ENCODE measurements around the gene DIP2B.
"Not testable (repeated sequence)": the region's sequence is repeated elsewhere in the genome, so short reads cannot be mapped to it uniquely, and the experiment has no call there.

Gene DIP2B

DNA sequence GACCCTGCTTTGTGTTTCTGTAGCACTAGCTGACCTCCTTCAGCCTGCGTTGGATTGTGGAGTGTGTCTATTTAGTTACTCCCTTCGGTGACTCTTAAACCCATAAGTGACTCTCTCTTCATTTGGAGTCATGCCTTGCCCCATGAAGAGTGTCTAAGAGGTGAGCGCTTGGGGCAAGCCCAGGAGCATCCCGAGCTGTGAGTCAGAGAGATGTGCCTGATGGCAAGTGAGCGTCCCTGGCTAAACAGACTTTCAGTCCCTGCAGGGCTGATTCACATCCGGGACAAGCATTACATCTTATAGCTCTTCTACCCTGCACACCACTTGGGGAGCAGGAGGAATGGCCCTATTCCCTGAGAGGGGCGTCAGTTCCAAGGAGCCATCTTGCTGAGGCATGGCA is 234.8 kb downstream of the DIP2B start:
- no peak for FAIRE-seq

DNA sequence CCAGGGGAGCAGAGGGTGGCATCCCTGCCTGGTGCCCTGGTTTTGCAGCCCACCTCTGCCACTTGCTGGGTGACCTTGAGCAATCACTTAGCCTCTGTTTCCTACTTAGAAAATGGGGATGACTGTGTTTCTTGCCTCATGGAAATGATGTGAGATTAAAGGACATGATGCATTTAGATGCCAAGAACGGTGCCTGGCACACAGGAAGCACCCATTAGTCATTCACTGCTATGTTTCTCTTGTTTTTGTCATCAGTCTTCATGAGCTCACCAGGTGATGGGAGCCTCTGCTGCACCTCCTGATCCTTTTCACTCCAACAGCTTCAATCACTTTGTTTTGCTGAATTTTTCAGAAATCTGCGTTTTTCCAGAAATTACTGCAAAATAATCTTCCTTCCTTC is 235.5 kb downstream of the DIP2B start:
- FAIRE-seq, result no peak

DNA sequence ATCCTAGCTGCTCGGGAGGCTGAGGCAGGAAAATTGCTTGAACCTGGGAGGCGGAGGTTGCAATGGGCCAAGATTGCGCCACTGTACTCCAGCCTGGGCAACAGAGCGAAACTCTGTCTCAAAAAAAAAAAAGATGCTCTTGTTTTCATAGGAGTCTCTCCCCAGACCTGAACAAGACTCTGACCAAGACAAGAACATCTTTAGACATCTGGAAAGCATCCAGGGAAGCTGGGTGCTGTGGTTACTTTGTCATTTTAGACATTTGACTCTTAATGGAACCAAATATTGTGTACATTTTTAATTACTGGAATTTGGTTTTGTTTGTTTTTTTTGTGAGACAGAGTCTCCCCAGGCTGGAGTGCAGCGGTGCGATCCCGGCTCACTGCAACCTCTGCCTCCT is 238.0 kb downstream of the DIP2B start:
- FAIRE-seq, result no peak

DNA sequence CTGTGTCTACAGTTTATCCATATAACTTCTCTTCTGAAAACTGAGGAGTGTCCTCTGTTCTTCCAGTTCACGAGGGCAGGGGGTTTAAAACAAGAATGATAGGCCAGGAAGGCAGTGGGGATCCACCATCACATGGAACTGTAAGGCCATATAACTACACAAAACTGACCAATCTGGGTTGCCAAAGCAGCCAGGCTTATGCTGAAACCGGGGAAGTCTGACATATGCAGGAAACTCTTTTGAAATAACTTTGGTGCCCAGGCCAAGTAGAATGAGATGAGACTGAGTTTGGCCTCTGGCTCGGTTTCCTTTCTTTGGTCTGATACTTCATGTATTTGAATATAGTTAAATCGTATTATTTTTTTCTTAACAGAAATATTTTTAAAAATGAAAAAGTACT is 241.1 kb downstream of the DIP2B start:
- FAIRE-seq, result no peak

DNA sequence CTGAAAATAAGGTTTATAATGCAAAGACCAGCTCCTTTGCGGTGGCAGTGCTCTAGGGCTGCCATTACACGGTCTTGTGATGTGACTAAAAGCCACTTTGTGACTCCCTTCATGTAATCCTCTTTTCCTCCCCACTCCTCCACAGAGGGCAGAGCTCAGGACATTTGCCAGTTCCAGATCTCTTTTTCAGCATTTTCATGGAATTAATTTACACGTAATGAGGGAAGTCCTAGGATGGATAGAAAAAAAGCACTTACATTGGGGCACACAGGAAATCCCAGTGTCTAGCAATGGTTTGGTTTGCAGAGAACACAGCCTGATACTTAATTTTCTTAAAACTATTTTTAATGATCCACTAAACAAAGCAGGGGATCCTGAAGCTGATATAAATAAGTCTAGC is 241.6 kb downstream of the DIP2B start:
- FAIRE-seq, result no peak

DNA sequence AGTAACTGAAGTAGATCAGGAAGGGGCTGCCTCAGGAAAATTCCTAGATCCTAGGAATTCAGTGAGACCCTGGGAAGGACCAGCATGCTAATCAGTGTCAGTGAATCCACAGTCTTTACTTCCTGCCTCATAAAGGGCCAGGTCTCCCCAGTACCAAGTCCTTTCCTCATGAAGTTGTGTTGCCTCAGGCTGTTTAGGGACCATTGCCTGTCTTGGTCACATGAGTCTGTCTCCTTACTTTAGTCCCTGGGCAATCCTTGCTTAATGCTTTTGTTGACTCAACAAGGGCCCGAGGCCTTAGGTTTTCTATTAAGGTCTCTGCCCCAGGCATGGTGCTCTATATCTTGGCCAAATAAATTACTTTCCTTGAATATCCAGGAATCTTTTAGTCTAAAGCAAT is 243.0 kb downstream of the DIP2B start:
- FAIRE-seq, result no peak

DNA sequence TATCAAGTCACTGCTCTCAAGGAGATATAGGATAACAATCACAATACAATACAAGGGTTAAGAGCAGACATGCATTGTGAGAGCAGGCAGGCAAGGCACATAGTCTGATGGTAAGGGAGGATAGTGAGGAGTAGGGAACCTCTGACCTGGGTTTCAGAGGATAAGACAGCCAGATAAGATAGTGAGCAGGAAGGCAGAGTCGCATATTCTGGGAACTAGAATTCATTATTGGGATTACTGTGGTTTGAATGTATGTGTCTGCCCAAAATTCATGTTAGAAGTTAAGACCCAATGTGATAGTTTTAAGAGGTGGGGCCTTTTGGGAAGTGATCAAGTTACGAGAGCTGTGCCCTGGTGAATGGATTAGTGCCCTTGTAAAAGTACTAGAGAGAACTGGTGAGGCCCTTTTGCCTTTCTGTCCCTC is 244.7 kb downstream of the DIP2B start:
- no peak for FAIRE-seq

DNA sequence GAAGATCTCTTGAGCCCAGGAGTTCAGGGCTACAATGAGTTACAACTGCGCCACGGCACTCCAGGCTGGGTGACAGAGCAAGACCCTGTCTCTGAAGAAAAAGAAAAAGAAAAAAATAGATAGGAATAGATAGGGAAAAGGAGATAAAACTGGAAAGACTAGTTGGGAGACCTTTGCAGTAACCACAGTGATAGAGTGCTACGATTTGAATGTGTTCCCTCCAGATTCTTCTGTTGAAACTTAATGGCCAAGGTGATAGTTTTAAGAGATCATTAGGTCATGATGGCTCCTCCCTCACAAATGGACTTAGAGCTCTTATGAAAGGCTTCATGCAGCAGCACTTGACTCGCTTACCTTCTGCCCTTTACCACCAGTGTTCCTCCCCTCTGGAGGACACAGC is 245.6 kb downstream of the DIP2B start:
- FAIRE-seq, result no peak

DNA sequence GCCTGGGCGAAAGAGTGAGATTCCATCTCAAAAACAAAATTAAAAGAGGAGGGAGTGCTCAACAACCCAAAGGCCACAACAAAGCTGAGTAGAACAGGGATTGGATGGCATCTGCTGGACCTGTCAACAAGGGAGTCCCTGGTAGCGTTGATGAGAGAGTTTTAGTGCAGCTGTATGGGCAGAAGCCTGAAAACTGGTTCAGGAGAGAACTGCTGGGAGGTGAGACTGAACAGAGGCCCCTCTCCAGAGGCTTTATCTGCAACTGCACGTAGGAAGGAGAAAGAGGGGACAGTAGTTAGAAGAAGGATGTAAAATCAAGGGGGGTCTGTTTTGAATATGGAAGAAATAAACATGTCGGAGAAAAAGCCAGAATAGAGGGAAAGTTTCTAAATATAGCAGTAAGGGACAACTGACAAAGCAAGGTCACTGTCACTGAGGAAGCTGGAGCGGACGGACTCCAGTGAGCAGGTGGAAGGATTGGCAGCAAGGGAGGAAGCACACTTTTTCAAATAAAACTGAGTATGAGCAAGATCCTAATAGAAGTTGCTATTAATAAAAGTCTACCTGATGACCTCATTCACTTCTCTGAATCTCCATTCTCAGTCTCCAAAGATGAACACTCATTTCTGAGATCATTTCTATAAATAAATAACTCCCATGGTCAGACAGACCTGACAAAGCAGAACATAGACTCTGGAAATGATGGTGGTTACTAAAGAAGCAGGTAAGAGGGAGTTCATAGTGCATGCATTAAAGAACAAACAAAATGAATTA is 247.3 kb downstream of the DIP2B start:
- no peak for FAIRE-seq

DNA sequence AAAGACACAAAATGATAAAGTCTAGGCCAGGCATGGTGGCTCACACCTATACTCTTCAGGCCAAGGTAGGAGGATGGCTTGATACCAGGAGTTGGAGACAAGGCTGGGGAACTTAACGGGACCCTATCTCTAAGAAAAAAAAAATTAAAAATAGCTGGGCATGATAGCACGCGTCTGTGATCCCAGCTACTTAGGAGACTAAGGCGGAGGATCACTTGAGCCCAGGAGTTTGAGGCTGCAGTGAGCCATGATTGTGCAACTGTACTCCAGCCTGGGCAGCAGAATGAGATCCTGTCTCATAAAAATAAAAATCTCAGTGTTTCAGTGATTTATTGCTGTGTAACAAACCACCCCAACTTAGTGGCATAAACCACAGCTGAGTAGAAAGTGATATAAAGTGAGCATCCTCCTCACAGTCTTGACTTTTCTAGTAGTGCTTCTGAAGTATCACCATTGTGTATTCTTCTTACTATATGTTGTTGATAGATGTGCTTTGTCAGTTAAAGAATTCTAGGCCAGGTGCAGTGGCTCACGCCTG is 248.5 kb downstream of the DIP2B start:
- no peak for FAIRE-seq

DNA sequence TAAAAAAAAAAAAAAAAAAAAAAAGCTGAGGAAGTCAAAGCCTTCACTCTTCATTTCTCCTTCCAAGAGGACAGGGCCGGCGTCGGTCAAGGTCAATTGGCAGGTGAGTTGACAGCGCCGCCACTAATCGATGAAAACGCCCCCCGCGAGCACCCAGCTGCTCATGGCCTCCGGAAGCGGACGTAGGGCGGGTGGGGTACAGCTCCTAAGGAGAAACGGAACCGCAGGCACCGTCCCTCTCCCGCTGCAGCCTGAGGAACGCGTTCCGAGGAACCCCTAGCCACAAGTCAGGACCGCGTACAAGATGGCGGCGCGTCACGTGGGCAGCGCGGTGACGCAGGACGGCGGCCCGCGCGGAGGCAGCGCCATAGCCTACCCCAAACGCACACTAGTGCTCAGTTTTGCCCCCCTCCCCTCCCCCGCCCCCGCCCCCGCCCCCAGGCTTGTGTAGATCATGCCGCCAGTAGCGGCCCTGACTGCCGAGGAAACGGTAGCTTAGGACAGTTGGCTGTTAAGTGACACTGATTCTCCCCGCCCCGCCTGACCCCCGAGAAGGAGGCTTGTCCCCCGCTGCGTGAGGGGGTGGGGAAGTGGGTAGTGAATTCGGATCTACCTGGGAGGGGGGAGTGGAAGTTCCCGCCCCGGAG is 259.0 kb downstream of the DIP2B start, which contains the start of gene ATF1:
TSS of gene ATF1 (plus strand) at position 463 of the 647 bp plus-strand sequence. CDS start 16,045 bp downstream, outside the sequence.
- FAIRE-seq, result no peak

DNA sequence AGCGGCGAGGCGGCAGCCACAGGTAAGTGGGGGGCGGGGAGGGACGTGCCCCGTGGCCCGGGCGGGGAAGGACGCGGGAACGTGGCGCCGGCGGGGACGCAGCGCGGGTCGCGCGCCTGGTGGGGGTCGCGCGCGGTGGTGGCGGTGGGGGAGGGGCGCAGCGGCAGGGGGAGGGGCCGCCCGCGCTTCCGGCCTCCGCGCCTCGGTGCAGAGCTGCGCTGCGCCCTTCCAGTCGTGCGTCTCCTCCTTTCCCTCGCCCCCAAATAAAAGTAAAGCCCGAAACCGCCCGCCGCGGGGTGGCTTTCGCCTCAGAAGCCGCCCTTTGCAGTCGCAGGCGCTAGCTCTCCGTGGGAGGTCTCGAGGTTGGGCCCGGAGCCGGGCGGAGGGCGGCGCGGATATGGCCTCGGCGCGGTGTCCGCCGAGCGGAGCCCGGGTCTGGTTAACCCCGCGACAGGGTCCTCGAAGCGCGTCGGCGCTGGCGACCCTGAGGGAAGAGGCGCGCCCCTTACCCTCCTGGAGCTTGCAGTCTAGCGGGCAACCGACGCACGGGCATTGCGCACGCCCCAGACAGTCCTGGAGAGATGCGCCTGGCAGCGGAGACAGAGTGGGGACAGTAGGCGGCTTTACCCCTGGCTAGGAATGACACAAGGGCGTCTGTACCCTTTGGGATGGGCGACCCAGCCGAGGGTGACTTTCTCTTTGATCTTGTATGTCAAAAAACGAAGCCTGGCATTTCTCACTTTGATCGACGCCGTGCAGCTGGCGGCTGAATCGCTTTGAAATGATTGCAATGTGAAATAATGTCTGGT is 259.7 kb downstream of the DIP2B start:
- no peak for FAIRE-seq

DNA sequence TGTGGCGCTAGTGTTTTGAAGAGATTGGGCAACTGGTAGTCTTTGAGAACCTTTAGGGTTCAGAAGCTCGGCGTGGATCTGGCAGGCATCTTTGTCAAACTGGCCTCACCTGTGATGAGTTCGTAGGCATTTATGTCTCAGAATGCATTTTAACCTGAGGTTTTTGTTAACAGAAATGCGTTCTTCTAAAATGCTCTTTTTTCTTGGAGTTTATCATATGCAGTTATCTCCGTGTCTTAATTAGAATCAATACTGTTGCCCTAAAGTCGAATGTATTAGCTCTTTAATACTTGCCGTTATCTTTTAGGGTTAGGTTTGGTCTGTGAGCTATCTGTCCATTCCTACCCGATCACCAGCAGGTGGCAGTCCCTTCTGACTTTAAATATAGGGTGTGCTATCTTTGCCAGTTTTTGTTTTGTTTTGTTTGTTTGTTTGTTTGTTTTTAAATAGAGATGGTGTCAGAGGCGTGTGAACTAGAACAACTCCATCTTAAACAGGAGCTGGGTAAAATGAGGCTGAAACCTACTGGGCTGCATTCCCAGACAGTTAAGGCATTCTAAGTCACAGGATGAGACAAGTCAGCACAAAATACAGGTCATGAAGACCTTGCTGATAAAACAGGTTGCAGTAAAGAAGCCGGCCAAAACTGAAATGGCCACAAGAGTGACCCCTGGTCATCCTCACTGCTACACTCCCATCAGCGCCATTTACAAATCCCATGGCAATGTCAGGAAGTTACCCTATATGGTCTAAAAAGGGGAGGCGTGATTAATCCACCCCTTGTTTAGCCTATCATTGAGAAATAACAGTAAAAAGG is 260.5 kb downstream of the DIP2B start:
- peak; percentile 55 for FAIRE-seq

DNA sequence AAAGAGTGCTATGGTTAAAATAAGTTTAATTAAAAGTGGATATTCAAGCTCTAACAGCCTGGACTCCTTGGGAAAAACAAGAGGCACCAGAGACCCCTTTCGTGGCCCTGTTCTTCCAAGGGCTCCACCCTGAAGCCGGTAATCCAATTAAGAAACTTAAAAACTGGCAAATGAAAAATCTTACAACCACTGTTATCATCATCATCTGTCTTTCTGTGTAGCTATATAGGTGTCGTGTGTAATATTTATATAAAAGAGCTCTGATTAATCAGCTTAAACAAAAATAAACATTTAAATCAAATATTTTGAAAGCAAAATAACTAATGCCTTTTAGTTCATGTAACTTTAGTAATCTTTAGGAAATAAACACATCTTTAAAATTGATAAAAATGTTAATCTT is 263.6 kb downstream of the DIP2B start:
- FAIRE-seq, result peak; percentile 47

DNA sequence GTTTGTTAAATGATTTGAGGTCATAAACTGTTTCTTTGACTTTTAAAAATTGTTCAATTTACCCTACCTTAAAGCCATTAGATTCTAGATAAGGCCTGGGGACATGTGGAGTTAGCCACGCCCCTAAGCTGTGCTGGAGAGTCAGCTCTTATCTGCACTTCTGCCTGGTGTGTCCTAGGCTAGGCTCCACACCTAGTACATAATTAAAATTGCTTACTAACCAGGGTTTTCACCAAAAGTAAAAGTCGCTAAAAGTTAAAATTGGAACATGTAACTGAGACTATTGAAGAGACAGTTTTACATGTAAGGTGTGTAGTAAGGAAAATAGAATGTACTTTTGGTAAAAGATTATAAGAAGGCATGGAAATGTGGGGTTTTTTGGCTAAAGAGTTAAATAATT is 264.0 kb downstream of the DIP2B start:
- not testable (repeated sequence) for FAIRE-seq

DNA sequence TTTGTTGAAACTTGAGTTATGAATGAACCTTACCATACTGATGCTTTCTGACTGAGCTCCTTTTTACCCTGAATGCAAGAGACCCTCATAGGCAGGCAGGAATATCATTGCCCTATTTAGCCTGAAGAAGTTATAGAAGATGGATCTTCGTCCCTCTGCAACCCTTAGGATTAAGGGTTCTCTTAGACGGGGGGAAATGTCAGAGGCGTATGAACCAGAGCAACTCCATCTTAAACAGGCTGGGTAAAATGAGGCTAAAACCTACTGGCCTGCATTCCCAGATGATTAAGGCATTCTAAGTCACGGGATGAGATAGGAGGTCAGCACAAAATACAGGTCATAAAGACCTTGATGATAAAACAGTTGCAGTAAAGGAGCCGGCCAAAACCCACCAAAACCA is 266.6 kb downstream of the DIP2B start:
- no peak for FAIRE-seq

DNA sequence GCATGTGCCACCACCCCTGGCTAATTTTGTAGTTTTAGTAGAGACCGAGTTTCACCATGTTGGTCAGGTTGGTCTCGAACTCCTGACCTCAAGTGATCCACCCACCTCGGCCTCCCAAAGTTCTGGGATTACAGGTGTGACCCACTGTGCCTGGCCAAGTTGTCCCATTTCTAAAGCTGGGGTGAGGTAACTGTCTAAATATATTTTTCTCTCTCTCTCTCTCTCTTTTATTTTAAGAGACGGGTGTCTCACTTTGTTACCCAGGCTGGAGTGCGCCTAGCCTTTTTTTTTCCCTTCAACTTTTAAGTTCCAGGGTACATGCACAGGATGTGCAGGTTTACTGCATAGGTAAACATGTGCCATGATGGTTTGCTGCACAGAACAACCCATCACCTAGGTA is 267.7 kb downstream of the DIP2B start:
- no peak for FAIRE-seq

DNA sequence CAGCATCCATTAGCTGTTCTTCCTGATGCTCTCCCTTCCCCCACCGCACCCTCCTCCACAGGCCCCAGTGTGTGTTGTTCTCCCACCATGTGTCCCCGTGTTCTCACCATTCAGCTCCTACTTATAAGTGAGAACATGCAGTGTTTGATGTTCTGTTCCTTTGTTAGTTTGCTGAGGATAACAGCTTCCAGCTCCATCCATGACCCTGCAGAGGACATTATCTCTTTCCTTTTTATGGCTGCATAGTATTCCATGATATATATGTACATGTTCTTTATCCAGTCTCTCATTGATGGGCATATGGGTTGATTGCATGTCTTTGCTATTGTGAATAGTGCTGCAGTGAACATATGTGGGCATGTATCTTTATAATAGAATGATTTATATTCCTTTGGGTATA is 268.1 kb downstream of the DIP2B start:
- no peak for FAIRE-seq

DNA sequence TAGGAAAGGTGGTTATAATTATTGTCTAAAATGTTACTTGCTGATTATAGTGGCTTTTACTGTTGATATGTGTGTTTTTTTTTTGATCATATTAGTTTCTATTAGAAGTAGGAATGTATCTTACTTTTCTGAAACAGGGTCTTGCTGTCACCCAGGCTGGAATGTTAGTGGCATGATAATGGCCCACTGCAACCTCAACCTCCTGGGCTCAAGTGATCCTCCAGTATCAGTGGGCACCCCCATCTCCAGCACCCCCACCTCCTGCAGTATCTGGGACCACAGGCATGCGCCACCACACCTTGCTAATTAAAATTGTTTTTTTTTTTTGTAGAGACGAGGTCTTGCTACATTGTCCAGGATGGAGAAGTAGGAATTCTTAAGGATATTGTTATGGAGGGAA is 270.5 kb downstream of the DIP2B start:
- no peak for FAIRE-seq

DNA sequence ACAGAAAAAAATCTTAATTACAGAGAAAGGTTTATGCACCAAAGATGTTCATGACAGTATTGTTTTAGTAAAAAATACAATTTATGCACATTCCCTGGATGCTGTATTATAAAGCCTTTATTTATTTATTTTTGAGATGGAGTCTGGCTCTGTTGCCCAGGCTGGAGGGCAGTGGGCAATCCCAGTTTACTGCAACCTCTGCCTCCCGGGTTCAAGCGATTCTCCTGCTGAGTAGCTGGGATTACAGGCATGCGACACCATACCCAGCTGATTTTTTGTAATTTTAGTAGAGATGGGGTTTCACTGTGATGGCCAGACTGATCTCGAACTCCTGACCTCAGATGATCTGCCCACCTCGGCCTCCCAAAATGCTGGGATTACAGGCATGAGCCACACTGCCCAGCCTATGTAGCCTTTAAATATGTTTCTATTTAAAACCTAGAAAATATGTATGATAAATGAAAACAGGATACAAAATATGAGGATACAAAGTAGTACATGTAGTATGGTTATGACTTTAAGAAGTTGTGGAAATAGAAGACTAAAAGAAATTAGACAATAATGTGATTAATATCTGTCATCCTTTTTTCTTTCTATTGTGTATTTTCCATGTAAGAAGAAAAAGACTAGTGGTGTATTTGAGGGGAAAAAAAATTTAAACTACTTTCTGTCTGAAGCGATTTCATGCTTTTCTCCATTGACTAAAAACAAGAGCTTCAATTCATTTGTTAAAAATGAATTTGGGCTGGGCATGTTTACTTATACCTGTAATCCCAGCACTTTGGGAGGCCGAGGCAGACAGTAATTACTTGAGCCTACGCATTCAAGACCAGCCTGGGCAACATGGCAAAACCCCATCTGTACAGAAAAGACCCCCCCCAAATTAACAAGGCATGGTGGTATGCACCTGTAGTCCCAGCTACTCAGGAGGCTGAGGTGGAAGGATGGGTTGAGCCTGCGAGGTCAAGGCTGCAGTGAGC is 272.3 kb downstream of the DIP2B start:
- FAIRE-seq, result no peak
